NCI-H82 (cell line): ENCODE results near the gene PDE3B.
A peak's percentile ranks its signal among the peaks of the same experiment; 100 is the strongest.
"Not testable (repeated sequence)": the region's sequence is repeated elsewhere in the genome, so short reads cannot be mapped to it uniquely, and the experiment has no call there.

ENCODE experiments used
- DNase-seq: peaks from one replicate; lab custom pipeline; 2025; lab: John Stamatoyannopoulos, UW

The PDE3B gene

DNA sequence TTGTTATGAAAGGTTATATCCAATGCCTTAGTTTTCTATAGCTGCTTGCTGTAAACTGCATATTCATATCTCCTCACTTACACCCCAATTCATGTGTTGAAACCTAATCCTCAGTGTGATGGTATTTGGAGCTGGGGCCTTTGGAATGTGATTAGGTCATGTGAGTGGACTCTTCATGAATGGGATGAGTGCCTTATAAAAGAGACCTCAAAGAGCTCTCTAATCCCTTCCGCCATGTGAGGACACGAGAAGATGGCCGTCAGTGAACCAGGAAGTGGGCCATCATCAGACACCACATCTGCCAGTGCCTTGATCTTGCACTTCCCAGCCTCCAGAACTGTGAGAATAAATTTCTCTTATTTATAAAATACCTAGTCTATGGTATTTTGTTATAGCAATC lies 169.2 kb downstream of the PDE3B start:
- DNase-seq = peak; percentile 61

DNA sequence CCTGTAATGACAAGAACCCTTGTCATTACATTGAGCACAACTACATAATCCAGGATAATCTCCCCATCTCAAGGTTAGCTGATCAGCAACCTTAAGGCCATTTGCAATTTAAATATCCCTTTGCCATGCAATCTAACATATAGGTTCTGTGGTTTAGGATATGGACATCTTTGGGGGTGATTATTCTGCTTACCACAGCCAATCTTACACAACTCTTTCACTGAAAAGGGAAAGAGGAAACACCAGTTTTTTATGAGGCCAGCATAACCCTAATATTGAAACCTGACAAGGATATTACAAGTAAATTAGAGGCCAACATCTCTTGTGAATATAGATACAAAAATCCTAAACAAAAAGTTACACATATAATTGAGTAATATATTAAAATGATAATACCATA lies 169.9 kb downstream of the PDE3B start:
- DNase-seq = peak; percentile 86

DNA sequence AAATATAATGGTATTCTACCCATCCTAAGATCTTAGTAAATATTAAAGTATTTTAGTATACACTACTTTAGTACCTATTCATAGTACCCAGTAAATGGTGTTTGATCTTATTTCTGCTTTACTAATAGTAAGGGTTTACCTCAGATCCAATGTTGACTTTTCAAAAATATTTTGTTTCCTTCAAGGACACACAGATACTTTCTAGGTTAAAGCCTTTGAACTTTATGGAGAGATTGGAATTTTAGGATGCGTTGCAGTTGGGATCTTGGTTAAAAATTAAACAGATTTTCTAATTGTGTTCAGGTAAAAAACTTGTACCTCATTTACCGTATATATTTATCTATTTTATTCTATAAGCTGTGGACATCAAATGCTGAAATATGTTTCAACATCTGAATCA lies 175.2 kb downstream of the PDE3B start:
- DNase-seq = no peak

DNA sequence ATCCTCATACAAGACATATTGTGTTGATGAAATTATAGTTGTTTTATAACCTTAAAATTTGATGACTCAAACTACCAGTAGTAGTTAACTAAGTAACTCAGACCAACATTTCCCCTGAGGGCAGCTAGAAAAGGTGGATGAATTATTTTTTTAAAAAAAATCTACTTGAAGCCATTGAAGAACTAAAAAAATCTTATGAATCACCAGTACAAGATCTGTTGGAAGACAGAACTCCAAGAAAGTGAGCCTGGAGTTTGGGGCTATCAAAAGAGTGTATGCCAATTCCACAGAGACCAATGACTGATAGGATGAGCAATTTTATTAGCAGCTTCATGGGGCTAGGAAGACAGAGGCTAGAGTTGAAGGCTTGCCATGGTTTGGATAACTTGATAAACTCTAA lies 176.0 kb downstream of the PDE3B start:
- DNase-seq = no peak

DNA sequence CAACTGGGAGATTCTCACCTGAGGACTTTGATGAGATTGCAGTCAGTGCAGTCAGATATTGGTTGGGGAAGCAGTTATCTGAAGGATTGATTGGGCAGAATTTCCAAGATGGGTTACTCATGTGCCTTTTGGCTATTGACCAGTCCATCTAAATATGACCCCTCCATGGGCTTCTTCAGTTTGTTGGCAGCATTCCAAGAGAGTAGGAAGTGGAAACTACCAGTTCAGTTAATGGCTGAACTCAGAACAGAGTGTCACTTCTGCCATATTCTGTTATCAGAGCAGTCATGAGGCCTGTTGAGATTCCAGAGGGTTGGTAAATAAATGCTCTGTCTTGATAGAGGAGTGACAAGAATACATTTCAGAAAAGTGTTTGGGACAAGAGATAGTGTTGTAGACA lies 177.4 kb downstream of the PDE3B start:
- no peak for DNase-seq

DNA sequence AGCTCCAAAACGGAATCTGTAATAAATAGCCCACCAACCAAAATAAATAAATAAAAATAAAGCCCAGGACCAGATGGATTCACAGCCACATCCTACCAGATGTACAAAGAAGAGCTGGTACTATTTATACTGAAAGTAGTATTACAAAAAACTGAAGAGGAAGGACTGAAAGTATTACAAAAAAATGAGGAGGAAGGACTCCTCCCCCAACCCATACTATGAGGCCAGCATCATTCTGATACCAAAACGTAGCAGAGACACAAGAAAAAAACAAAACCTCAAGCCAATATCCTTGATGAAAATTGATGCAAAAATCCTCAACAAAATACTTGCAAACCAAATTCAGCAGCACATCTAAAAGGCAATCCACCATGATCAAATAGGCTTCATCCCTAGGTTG lies 183.0 kb downstream of the PDE3B start:
- DNase-seq = no peak

DNA sequence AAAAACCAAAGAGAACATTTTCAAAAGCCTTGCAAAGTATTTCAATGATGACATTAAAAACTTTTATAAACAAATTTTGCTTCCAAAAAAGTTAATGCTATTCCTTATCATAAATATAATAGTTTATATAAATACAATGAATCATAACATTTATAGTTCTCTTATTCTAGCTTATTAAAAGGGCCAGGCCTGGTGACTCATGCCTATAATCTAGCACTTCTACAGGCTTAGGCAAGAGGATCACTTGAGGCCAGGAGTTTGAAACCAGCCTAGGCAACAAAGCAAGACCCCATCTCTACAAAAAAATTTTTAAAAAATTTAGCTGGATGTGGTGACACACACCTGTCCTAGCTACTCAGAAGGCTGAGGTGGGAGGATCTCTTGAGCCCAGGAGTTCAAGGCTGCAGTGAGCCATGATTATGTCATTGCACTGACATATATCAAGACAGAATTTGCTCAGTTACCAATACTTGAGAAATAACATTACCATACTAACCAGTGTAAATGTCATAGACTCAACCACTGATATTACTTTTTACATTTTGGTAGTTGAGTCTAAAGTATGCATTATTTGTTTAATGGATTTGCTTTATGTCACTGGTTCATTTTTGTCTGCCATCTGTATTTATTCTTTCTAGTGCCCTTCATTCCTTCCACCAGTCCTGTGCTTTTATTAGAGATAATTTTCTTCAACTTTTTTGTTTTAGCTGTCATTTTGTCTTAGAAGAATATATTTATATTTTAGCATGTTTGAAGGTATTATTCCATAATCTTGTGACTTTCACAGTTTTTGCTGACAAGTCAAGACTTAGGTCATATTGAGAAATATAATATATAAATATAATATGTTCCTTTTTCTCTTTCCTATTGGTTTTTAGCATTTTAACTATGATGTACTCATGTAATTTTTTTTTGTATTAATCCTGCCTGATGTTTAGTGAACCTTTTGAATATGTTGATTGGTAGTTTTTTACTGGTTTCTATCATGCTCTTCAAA lies 192.2 kb downstream of the PDE3B start:
- DNase-seq = no peak

DNA sequence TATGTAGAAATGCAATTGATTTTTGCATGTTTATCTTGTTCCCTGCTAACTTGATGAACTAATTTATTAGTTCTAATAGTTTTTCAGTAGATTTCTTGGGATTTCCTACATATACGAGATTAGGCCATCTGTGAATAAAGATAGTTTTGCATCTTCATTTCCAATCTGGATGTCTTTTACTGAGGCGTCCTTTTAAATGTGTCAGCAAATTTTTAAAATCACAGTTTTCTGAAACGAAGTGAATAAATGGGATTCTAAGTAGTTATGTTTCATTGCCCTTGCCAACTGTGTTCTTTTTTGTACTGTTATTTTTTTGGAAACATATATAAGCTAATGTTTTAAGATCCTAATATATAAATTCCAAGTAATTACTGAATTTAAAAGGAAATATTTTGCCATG lies 198.4 kb downstream of the PDE3B start:
- no peak for DNase-seq

DNA sequence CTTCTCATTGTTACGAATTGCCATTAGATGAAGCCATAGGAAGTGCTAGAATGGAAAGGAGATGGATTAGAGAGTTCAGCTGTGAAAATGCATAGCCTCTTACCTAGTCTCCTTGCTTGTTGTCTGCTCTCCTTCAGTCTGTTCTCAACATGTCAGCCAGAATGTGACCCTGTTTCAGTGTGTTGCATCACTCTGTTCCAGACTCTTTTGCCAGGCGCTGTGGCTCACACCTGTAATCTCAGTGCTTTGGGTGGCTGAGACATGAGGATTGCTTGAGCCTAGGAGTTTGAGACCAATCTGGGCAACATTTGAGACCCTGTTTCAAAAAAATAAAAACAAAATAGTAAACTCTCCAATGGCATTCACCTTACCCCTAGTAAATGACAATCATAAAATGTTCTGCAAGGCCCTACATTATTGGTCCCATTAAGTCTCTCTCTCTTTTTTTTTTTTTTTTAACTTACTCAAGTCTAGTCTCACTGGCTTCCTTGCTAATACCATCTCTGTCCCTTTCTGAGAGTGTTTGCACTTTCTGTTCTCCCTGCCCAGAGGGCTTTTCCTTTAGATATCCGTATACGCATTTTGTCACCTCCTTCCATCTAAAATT lies 209.1 kb downstream of the PDE3B start:
- no peak for DNase-seq

DNA sequence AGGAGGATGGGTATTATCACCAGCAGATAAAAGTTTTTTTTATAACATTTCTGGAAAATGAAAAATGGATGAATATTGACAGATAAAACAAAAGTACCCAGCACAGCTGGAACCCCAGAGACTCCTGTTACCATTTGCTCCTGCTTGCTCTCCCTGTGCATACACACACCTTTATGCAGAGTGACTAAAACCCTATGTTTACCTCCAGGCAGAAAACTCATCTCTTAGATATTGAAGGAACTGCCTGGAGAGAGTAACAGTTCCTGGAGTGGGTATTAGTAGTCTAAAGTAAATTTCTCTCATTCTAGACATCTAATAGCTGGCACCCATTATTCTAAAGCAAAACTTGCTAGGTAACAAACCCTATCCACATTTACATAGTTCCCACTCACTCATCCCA lies 210.5 kb downstream of the PDE3B start:
- no peak for DNase-seq

DNA sequence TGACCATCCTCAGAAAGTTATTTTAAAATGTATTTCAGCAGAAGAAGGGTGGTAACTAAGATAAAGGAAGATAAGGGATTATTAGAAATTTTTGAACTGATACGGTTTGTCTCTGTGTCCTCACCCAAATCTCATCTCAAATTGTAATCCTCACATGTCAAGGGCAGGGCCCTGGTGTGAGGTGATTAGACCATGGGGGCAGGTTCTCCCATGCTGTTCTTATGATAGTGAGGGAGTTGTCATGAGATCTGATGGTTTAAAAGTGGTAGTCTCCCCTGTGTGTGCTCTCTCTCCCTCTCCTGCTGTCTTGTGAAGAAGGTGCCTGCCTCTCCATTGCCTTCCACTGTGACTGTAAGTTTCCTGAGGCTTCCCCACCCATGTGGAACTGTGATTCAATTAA lies 212.3 kb downstream of the PDE3B start:
- no peak for DNase-seq

DNA sequence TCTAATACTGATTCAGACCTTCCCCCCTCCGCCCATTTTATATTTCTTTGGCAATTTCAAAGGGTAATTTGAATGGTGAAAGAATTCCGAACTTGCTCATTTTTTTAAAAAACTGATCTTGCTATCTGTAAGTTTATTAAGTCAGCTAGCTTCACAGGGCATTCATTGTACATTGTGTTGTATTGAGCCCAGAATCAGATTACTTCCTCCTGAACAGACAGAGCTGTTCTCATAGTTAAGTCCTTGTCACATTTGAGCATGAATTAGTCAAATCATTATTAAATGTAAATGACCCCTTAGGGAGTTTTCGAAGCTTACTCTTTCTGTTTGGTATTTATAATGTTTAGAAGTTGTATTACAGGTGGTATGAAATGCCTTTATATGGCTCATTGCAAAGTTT lies 214.0 kb downstream of the PDE3B start:
- DNase-seq = no peak

DNA sequence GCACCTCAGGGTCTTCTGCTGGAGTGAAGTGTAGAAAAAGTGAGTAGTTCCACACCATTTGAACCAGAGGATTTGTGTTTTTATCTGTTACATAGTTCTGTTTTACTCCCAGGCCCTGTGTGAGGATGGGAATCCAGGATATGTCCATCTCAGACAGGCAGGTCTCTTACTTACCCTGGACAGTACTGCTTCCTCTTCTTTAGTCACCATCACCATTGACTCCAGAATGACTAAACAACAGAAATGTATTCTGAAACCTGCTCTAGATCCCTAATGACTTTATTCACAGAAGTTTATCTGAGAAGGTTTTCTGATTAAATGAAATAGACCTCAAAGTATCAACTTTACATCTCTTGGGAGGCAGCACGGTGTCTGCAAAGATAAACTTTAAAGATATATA lies 214.8 kb downstream of the PDE3B start:
- no peak for DNase-seq

DNA sequence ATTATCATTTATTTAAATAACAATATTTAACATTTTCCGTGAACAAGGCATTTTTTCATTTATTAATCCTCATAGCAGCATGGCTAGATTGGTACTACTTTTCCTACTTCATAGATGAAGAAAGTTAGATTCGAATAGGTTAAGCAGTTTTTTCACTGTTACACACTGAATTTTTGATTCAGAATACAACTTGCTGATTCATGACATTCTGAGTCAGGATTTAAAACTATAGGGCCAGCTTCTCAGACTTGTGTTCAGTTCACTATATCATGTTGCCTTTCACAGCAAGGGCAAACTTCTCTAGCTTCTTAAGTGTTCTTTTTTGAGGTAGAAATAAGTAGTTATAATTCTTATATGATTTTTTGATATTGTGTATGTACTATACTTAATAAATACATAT lies 216.9 kb downstream of the PDE3B start:
- DNase-seq = no peak

DNA sequence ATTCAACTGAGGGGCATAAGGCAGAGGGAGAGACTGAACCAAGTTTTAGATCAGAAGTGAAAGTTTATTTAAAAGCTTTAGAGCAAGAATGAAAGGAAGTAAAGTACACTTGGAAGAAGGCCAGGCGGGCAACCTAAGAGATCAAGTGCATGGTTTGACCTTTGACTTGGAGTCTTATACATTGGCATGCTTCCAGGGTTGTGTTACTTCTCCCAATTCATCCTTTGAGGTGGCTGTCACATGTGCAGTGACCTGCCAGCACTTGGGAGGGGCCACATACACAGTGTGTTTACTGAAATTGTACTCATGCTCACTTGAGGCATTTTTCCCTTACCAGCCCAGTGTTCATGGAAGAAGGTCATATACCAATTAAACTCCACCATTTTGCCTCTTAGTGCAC lies 218.1 kb downstream of the PDE3B start:
- DNase-seq = no peak

DNA sequence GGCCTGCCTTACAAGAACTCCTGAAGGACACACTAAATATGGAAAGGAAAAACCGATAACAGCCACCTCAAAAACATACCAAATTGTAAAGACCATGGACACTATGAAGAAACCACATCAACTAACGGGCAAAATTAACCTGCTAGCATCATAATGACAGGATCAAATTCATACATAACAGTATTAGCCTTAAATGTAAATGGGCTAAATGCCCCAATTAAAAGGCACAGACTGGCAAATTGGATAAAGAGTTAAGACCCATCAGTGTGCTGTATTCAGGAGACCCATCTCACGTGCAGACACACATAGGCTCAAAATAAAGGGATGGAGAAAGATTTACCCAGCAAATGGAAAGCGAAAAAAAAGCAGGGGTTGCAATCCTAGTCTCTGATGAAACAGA lies 220.2 kb downstream of the PDE3B start:
- DNase-seq = not testable (repeated sequence)

DNA sequence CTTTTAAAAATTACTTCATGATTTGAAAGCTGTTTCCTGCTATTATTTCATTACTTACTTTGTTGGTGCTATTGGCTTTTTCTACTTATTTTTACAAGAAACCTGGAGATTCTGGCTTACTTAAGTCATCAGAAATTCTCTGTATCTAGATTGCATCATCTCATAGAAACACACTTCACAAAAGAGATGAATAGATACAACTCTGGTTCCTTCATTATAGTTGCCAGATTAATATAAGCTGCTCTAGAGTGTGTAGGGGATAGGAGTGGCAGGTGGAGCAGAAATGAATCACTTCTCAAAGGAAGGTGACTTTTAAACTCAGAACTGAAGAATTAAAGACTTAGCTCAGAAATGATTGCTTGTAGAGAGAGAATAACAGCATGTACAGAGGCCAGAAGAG lies 228.4 kb downstream of the PDE3B start:
- no peak for DNase-seq

DNA sequence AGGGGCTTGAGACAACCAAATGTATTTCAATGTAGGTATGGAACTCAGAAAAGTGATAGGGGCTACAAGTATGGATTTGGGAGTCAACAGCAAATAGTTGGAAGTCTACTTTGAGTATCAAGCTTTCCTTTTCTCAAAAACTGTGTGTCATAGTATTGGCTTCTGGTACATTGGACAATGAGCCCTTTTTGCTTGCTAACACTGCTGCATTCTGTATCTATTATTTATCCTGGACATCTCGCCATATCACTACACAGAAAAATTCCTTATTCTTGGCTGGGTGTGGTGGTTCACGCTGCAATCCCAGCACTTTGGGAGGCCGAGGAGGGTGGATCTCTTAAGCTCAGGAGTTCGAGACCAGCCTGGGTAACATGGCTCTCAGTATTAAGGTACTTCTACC lies 230.0 kb downstream of the PDE3B start:
- no peak for DNase-seq

DNA sequence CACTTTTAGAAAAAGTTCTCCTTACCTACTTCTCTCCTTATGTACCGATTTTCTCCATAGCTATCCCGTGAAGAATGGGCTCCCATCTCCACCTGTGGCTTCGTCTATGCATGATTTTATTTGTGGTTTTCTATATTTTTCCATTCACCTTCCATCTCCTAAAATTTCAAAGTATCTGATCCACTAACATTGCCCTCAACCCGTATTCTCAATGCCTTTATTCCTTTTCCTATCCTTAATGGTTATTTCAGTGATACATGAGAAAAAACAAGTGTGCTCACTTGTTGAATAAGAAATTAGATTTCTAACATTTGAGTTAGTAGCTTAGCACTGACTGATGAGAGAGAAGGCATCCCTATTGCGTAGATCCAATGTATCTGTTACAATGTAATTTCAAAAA lies 231.6 kb downstream of the PDE3B start:
- DNase-seq = no peak

DNA sequence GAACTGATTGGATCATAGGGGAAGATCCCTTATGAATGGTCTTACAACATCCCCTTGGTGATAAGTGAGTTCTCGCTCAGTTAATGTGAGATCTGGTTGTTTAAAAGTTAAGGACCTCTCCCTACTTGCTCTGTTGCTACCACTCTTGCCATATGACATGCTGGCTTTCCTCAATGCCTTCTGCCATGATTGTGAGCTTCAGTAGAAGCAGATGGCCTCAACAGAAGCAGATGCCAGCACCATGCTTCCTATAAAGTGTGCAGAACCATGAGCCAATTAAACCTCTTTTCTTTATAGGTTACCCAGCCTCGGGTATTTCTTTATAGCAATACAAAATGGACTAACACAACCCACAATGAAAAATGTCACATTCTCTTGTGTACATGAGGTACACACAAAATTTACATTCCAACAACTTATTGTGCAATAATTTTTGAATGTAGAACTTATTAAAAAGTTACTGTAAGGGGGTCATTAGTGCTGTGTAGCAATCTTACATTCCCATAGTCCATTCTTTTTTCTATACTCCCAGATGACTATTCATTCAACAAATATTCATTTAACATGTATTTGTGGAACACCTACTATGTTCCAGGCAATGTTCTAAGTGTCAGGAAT lies 238.1 kb downstream of the PDE3B start:
- no peak for DNase-seq

DNA sequence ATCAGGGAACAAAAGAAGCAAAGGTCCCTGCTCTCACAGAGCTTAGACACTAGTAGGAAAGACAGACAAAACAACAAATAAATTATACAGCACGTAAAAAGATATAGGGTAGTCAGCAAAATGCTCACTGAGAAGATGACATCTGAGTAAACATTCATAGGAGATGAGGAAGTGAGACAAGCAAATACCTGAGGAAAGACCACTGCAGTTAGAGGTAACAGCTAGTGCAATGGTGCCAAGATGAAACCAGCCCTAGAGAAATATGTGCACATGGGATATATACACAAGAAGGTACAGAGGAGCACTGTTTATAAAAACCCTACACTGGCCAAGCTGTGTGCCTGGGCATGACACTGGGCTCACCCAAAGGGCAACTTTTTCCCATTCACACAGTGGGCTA lies 238.6 kb downstream of the PDE3B start:
- DNase-seq = no peak

DNA sequence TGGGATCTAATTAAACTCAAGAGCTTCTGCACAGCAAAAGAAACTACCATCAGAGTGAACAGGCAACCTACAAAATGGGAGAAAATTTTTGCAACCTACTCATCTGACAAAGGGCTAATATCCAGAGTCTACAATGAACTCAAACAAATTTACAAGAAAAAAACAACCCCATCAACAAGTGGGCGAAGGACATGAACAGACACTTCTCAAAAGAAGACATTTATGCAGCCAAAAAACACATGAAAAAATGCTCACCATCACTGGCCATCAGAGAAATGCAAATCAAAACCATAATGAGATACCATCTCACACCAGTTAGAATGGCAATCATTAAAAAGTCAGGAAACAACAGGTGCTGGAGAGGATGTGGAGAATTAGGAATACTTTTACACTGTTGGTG lies 240.1 kb downstream of the PDE3B start:
- DNase-seq = not testable (repeated sequence)

DNA sequence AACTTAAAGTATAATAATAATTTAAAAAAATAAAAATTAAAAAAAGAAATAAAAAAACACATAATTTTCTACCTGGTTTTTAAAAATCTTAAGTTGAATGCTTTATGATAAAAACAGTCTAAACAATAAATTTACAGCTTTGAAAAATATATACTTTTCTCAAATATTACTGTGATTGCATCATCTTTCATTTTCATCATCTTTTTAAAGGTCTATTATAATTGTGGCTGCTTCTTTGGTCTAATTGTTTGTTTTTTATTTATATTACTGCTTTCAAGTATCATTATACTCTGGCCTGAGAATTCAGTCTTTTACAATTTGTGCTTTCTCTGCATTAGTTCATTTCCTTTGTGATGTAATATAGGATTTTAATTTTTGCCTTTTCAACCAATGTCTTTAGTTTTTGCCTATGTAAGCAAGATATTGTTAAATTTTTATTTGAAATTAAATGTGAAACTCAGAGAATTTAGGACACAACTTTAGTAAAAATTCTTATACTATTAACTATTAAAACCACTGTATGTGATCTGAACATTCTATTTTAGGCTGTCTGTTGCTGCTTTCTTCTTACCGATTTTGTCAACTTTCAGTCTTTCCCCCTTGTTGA lies 241.2 kb downstream of the PDE3B start:
- DNase-seq = no peak
